ENCODE measurements around the gene CDK11B.
"Not testable (repeated sequence)": the region's sequence is repeated elsewhere in the genome, so short reads cannot be mapped to it uniquely, and the experiment has no call there.

GRCh38 chr1:1700067-1700466 lies 41.3 kb upstream of the CDK11B start:
- not testable (repeated sequence) for TF ChIP-seq TARDBP (IDR thresholded peaks at IDR 0.05); ARNT (IDR thresholded peaks at IDR 0.05); NFRKB (IDR thresholded peaks at IDR 0.05); FOXM1 (IDR thresholded peaks at IDR 0.05; ENCODE audit: borderline replicate concordance); HDGF (IDR thresholded peaks at IDR 0.05; ENCODE audit: borderline replicate concordance); BHLHE40 (IDR thresholded peaks at IDR 0.05; ENCODE audit: borderline replicate concordance); PKNOX1 (IDR thresholded peaks at IDR 0.05)
